CD4-positive, alpha-beta memory T cell (primary cell): ENCODE measurements around the gene KCNQ1OT1. TPM values are rescaled to one million over a fixed set of nuclear protein-coding genes. Genes with fewer than 3 reads are reported as not detected.
A peak's percentile ranks its signal among the peaks of the same experiment; 100 is the strongest.

Experiments used
- CTCF ChIA-PET: fragments of 350-600 bp; sonication (Branson Sonifier 250); formaldehyde crosslinking; loops from one replicate; lab custom pipeline; 2021; ENCODE audit warnings: inconsistent platforms; ENCODE audit not compliant: partially characterized antibody; lab: Charles Lee
- POLR2A ChIA-PET: fragments of 350-600 bp; sonication (Branson Sonifier 250); formaldehyde crosslinking; loops from one replicate; lab custom pipeline; 2021; ENCODE audit not compliant: partially characterized antibody; lab: Charles Lee
- DNase-seq, 5 donors: peaks; one replicate each; pipeline versions ENCODE4 v3.0.0 to v3.0.0-alpha.2; 2020 to 2022; ENCODE audit warnings: mixed read lengths in 1 of 5
- H3K27ac ChIP-seq: one replicate; pipeline ENCODE4 v1.7.0; 2013; ENCODE audit warnings: low read depth, low read length
- H3K27me3 ChIP-seq: 2 replicates; pipeline ENCODE4 v1.7.0; 2013; ENCODE audit warnings: mild to moderate bottlenecking, low read length, moderate library complexity; ENCODE audit not compliant: insufficient read depth
- H3K36me3 ChIP-seq: 2 replicates; pipeline ENCODE4 v1.7.0; 2013; ENCODE audit warnings: mild to moderate bottlenecking, low read length, moderate library complexity; ENCODE audit not compliant: insufficient read depth
- H3K4me1 ChIP-seq: 2 replicates; pipeline ENCODE4 v1.7.0; 2013; ENCODE audit warnings: mild to moderate bottlenecking, low read length, moderate library complexity; ENCODE audit not compliant: insufficient read depth
- H3K4me3 ChIP-seq, 2 donors: one replicate each; pipeline ENCODE4 v1.7.0; 2013; ENCODE audit warnings: low read length in 2 of 2, mild to moderate bottlenecking in 1 of 2
- H3K9me3 ChIP-seq, 2 donors: one replicate each; pipeline ENCODE4 v1.7.0; 2013; ENCODE audit warnings: low read length in 2 of 2, control low read depth in 1 of 2; ENCODE audit not compliant: control insufficient read depth in 1 of 2
- H3K27ac Mint-ChIP-seq, 7 donors: one replicate each; pipeline ENCODE4 v1.8.0; 2020 to 2021; ENCODE audit warnings: mixed read lengths in 7 of 7, mild to moderate bottlenecking in 6 of 7, inconsistent platforms in 3 of 7, moderate library complexity in 3 of 7
- H3K27me3 Mint-ChIP-seq, 2 donors: one replicate each; pipeline ENCODE4 v1.8.0; 2020 to 2021; ENCODE audit warnings: mixed read lengths in 2 of 2
- H3K36me3 Mint-ChIP-seq, 2 donors: one replicate each; pipeline ENCODE4 v1.8.0; 2020 to 2021; ENCODE audit warnings: mixed read lengths in 2 of 2, inconsistent platforms in 1 of 2, mild to moderate bottlenecking in 1 of 2
- H3K4me1 Mint-ChIP-seq, 4 donors: one replicate each; pipeline ENCODE4 v1.8.0; 2020 to 2021; ENCODE audit warnings: mixed read lengths in 4 of 4, mild to moderate bottlenecking in 1 of 4
- H3K4me3 Mint-ChIP-seq, 8 donors: one replicate each; pipeline ENCODE4 v1.8.0; 2020 to 2021; ENCODE audit warnings: mixed read lengths in 8 of 8, mild to moderate bottlenecking in 7 of 8, moderate library complexity in 6 of 8, inconsistent platforms in 3 of 8
- H3K9me3 Mint-ChIP-seq, 8 donors: one replicate each; pipeline ENCODE4 v1.8.0; 2020 to 2021; ENCODE audit warnings: mixed read lengths in 8 of 8, mild to moderate bottlenecking in 5 of 8, inconsistent platforms in 3 of 8, moderate library complexity in 1 of 8
- intact Hi-C: fragments of 100-400 bp; cut with micrococcal nuclease; formaldehyde crosslinking; loops from one replicate; pipeline ENCODE4 v1.15.1; 2023
- polyA plus RNA-seq, 2 donors: library from polyadenylated mRNA; unstranded; fragments of 300-500 nt; fragmentation: Illumina TruSeq; gene quantifications; one replicate each; pipeline ENCODE4 v1.2.3, GENCODE V29; 2021
- total RNA-seq, 2 experiments: library from RNA; stranded (reverse); gene quantifications; one replicate each; pipeline ENCODE4 v1.2.3, GENCODE V29; 2021

Gene KCNQ1OT1
- total and polyA plus RNA-seq, 4 experiments from 2014 or later: 0.03 to 0.38 (median 0.23) TPM

DNA sequence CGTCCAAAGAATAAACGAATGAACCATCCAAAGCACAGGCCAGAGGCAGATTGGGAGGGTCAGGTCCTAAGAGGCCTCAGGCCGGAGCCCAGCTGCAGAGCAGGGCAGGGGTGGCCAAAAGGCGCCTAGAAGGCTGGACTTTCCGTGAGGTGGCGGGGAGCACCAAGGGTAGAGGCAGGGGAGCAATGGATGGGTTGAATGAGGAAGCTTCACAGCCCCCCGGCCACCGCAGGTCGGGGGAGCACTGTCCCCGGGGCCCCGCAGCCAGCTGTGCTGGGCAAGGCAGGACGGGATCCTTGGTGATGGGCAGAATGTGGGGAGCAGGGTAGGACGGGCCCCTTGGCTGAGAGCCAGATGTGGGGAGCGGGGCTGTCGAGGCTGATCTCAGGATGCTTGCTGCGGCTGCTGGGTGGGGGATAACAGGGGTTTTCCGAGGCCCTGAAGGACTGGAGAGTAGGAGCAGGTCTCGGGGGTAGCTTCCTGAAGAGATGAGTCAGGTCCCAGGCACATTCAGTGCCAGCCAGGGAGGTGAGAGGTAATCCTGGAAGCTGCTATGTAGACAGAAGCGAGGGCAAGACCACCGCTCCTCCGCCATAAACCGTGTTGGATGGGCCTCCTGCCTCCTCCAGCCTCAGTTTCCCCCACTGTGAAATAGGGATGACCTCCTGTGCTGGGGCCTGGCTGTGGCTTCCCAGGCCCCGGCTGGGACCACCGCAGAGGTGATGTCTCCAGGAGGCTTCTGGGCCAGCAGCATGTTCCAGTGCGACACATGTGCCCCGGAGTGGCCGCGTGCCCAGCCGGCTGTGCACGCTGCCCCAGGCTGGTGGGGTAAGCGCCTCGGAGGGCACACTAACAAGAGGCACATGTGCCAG lies 34.6 kb upstream of the KCNQ1OT1 start:
- ChIA-PET POLR2A (no interaction called here), CTCF (no interaction called here)
- no peaks in the 10 kb centered on the region for H3K27me3 Mint-ChIP-seq
- H3K36me3 Mint-ChIP-seq: no peaks in the 10 kb centered on the region
- no peak overlapping the region for H3K27ac Mint-ChIP-seq
- no peaks in the 10 kb centered on the region for H3K36me3 ChIP-seq
- H3K27ac ChIP-seq: no peak overlapping the region
- no peak overlapping the region for H3K4me3 ChIP-seq
- no peak overlapping the region for H3K4me3 Mint-ChIP-seq
- no peaks in the 10 kb centered on the region for H3K4me1 Mint-ChIP-seq
- intact Hi-C loops: no loop called here
- DNase-seq: no peak
- H3K9me3 Mint-ChIP-seq: peaks cover 0 to 4% (median 0%) of the 10 kb centered on the region in 8 donors
- H3K27me3 ChIP-seq: no peaks in the 10 kb centered on the region
- H3K4me1 ChIP-seq: no peaks in the 10 kb centered on the region
- H3K9me3 ChIP-seq: no peaks in the 10 kb centered on the region

GRCh38 chr11:2732940-2733628 lies 33.3 kb upstream of the KCNQ1OT1 start:
- Mint-ChIP-seq H3K27ac (no peak overlapping the region), H3K4me3 (no peak overlapping the region), H3K27me3 (no peaks in the 10 kb centered on the region), H3K4me1 (no peaks in the 10 kb centered on the region), H3K9me3 (peaks cover 0 to 4% (median 0%) of the 10 kb centered on the region in 8 donors), H3K36me3 (no peaks in the 10 kb centered on the region)
- Histone ChIP-seq H3K27ac (no peak overlapping the region), H3K4me1 (no peaks in the 10 kb centered on the region), H3K36me3 (no peaks in the 10 kb centered on the region), H3K9me3 (no peaks in the 10 kb centered on the region), H3K4me3 (no peak overlapping the region), H3K27me3 (no peaks in the 10 kb centered on the region)
- ChIA-PET POLR2A (no interaction called here), CTCF (no interaction called here)
- no peak for DNase-seq
- intact Hi-C loops: no loop called here

GRCh38 chr11:2732261-2732939 lies 32.6 kb upstream of the KCNQ1OT1 start:
- H3K4me3 Mint-ChIP-seq: no peak overlapping the region
- H3K9me3 Mint-ChIP-seq: peaks cover 0 to 4% (median 0%) of the 10 kb centered on the region in 8 donors
- no peaks in the 10 kb centered on the region for H3K9me3 ChIP-seq
- H3K4me1 ChIP-seq: no peaks in the 10 kb centered on the region
- no peaks in the 10 kb centered on the region for H3K27me3 ChIP-seq
- H3K27ac ChIP-seq: no peak overlapping the region
- no peak overlapping the region for H3K27ac Mint-ChIP-seq
- POLR2A ChIA-PET: no interaction called here
- no peaks in the 10 kb centered on the region for H3K36me3 ChIP-seq
- CTCF ChIA-PET: no interaction called here
- no peak for DNase-seq
- no peaks in the 10 kb centered on the region for H3K27me3 Mint-ChIP-seq
- intact Hi-C loops: no loop called here
- H3K36me3 Mint-ChIP-seq: no peaks in the 10 kb centered on the region
- H3K4me1 Mint-ChIP-seq: no peaks in the 10 kb centered on the region
- H3K4me3 ChIP-seq: no peak overlapping the region

- intact Hi-C loops: no loop called here
- H3K9me3 ChIP-seq: no peaks in the 10 kb centered on the region
- no peak overlapping the region for H3K4me3 ChIP-seq
- Mint-ChIP-seq H3K4me3 (no peak overlapping the region), H3K4me1 (no peaks in the 10 kb centered on the region), H3K27ac (no peak overlapping the region), H3K27me3 (no peaks in the 10 kb centered on the region), H3K36me3 (no peaks in the 10 kb centered on the region), H3K9me3 (peaks cover 0 to 4% (median 0%) of the 10 kb centered on the region in 8 donors)
- H3K27ac ChIP-seq: no peak overlapping the region
- no peak for DNase-seq
- POLR2A ChIA-PET: no interaction called here
- CTCF ChIA-PET: no interaction called here
- no peaks in the 10 kb centered on the region for H3K27me3 ChIP-seq
- H3K4me1 ChIP-seq: no peaks in the 10 kb centered on the region
- H3K36me3 ChIP-seq: no peaks in the 10 kb centered on the region
Measured at GRCh38 chr11:2731130-2732125, 31.6 kb upstream of the KCNQ1OT1 start.

DNA sequence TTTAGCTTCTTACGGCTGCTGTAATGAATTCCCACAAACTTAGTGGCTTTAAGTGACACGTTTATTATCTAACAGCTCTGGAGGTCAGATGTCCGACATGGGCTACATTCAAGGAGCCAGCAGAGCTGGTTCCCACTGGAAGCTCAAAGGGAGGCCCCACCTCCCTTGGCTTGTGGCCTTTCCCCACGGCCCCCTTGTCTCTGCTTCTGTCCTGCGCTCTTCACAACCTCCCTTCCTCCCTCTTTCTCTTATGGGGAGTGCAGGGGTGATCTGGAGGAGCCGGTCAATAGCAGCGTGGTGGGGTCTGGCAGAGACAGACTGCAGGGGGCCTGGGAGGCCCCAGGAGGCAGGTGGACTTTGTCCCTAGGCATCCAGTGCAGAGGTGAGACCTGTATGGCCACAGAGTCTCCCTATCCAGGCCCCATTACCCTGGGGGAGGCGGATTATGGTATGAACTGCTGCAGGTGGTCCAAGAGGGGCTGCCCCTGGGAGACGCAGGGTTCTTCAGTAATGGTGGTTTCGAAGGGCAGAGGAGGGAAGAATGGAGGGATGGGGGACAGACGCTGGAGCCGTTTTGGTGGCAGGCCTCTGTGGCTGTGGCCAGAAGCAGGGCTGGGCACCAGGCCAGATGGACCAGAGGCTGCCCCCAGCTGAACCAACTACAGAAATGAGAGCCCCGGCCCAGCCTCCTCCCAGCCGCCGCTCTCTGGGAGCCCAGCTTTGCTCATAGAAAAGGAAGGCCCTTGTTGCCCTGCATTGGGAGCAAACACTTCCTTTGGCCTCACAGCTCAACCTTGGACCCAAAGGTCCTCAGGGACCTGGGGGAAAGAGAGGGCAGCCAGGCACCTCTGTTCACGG lies 30.7 kb upstream of the KCNQ1OT1 start:
- Mint-ChIP-seq H3K4me3 (no peak overlapping the region), H3K4me1 (peaks cover 0 to 3% (median 0%) of the 10 kb centered on the region in 4 donors), H3K27ac (no peak overlapping the region), H3K27me3 (no peaks in the 10 kb centered on the region), H3K9me3 (peaks cover 0 to 4% (median 0%) of the 10 kb centered on the region in 8 donors), H3K36me3 (no peaks in the 10 kb centered on the region)
- Histone ChIP-seq H3K9me3 (no peaks in the 10 kb centered on the region), H3K4me1 (no peaks in the 10 kb centered on the region), H3K27me3 (no peaks in the 10 kb centered on the region), H3K27ac (no peak overlapping the region), H3K36me3 (no peaks in the 10 kb centered on the region), H3K4me3 (no peak overlapping the region)
- DNase-seq: no peak
- ChIA-PET POLR2A (no interaction called here), CTCF (no interaction called here)
- intact Hi-C loops: no loop called here

GRCh38 chr11:2729841-2730240 lies 30.0 kb upstream of the KCNQ1OT1 start:
- ChIA-PET POLR2A (no interaction called here), CTCF (no interaction called here)
- Mint-ChIP-seq H3K4me1 (peaks cover 0 to 3% (median 0%) of the 10 kb centered on the region in 4 donors), H3K27me3 (no peaks in the 10 kb centered on the region), H3K9me3 (peaks cover 0 to 4% (median 0%) of the 10 kb centered on the region in 8 donors), H3K36me3 (no peaks in the 10 kb centered on the region), H3K27ac (peak overlapping the region in 1 of 7 donors; percentile 5), H3K4me3 (no peak overlapping the region)
- Histone ChIP-seq H3K9me3 (no peaks in the 10 kb centered on the region), H3K36me3 (no peaks in the 10 kb centered on the region), H3K4me3 (no peak overlapping the region), H3K27ac (no peak overlapping the region), H3K4me1 (no peaks in the 10 kb centered on the region), H3K27me3 (no peaks in the 10 kb centered on the region)
- no peak for DNase-seq
- intact Hi-C loops: no loop called here
